Osteoblast (primary cell): ENCODE results near the gene TACR1. TPM values are rescaled to one million over a fixed set of nuclear protein-coding genes. Genes with fewer than 3 reads are reported as not detected.

Experiments used
- DNase-seq: peaks from one replicate; pipeline ENCODE4 v3.0.0; 2011; ENCODE audit warnings: low spot score, mixed read lengths; ENCODE audit not compliant: insufficient read length; ENCODE audit errors: missing footprints
- H2AFZ ChIP-seq: 2 replicates; pipeline ENCODE4 v1.6.0; 2011; ENCODE audit warnings: mild to moderate bottlenecking, low read length
- H3K27ac ChIP-seq: 2 replicates; pipeline ENCODE4 v1.5.1; 2011; ENCODE audit warnings: mild to moderate bottlenecking, low read depth, low read length, moderate library complexity
- H3K27me3 ChIP-seq: 2 replicates; pipeline ENCODE4 v1.6.0; 2012; ENCODE audit warnings: mild to moderate bottlenecking, control low read depth, inconsistent platforms, low read length, moderate library complexity; ENCODE audit not compliant: insufficient read depth
- H3K36me3 ChIP-seq: 2 replicates; pipeline ENCODE4 v1.5.1; 2011; ENCODE audit warnings: mild to moderate bottlenecking, low read length, control low read depth, moderate library complexity; ENCODE audit not compliant: insufficient read depth
- H3K4me1 ChIP-seq: 2 replicates; pipeline ENCODE4 v1.5.1; 2011; ENCODE audit warnings: mild to moderate bottlenecking, low read length, control low read depth, moderate library complexity; ENCODE audit not compliant: insufficient read depth
- H3K4me2 ChIP-seq: 2 replicates; pipeline ENCODE4 v1.6.0; 2011; ENCODE audit warnings: mild to moderate bottlenecking, low read length; ENCODE audit not compliant: insufficient read depth
- H3K4me3 ChIP-seq: fragments of 200-600 bp; sonication (generic); 3 replicates; pipeline ENCODE4 v1.5.1; 2012; ENCODE audit warnings: mild to moderate bottlenecking, low read length, inconsistent platforms; ENCODE audit not compliant: insufficient read depth
- H3K79me2 ChIP-seq: 2 replicates; pipeline ENCODE4 v1.6.0; 2012; ENCODE audit warnings: mild to moderate bottlenecking, low read length, control low read depth, inconsistent platforms; ENCODE audit not compliant: insufficient read depth
- H3K9me3 ChIP-seq: 2 replicates; pipeline ENCODE4 v1.5.1; 2011; ENCODE audit warnings: low read depth, low read length, control low read depth
- H4K20me1 ChIP-seq: 2 replicates; pipeline ENCODE4 v1.6.0; 2012; ENCODE audit warnings: mild to moderate bottlenecking, low read length, control low read depth; ENCODE audit not compliant: insufficient read depth
- total RNA-seq: library from RNA; depleted of rRNA; stranded (reverse); fragments of >200 nt; gene quantifications from 2 replicates; pipeline ENCODE4 v1.2.3, GENCODE V29; 2012
- TF ChIP-seq, protein P1 (sequence below): IDR thresholded peaks from 2 replicates; pipeline ENCODE4 v1.5.1; 2011; ENCODE audit warnings: mild to moderate bottlenecking, low read depth, low read length, moderate library complexity; ENCODE audit errors: extremely low read depth

Gene TACR1
- total RNA-seq, 1 donor, result under 0.01 TPM

GRCh38 chr2:75108937-75109482 is 90.3 kb downstream of the TACR1 start:
- TF ChIP-seq, protein P1, sequence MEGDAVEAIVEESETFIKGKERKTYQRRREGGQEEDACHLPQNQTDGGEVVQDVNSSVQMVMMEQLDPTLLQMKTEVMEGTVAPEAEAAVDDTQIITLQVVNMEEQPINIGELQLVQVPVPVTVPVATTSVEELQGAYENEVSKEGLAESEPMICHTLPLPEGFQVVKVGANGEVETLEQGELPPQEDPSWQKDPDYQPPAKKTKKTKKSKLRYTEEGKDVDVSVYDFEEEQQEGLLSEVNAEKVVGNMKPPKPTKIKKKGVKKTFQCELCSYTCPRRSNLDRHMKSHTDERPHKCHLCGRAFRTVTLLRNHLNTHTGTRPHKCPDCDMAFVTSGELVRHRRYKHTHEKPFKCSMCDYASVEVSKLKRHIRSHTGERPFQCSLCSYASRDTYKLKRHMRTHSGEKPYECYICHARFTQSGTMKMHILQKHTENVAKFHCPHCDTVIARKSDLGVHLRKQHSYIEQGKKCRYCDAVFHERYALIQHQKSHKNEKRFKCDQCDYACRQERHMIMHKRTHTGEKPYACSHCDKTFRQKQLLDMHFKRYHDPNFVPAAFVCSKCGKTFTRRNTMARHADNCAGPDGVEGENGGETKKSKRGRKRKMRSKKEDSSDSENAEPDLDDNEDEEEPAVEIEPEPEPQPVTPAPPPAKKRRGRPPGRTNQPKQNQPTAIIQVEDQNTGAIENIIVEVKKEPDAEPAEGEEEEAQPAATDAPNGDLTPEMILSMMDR, result no peak
- H3K4me3 ChIP-seq, result no peak overlapping the region
- H3K27ac ChIP-seq, result no peak overlapping the region
- no peaks in the 10 kb centered on the region for H3K4me1 ChIP-seq
- no peak overlapping the region for H3K4me2 ChIP-seq
- H3K79me2 ChIP-seq, result no peaks in the 10 kb centered on the region
- H3K9me3 ChIP-seq, result no peaks in the 10 kb centered on the region
- no peak overlapping the region for H2AFZ ChIP-seq
- no peak for DNase-seq
- no peaks in the 10 kb centered on the region for H3K36me3 ChIP-seq
- H4K20me1 ChIP-seq, result no peaks in the 10 kb centered on the region
- peaks cover 4% of the 10 kb centered on the region for H3K27me3 ChIP-seq

DNA sequence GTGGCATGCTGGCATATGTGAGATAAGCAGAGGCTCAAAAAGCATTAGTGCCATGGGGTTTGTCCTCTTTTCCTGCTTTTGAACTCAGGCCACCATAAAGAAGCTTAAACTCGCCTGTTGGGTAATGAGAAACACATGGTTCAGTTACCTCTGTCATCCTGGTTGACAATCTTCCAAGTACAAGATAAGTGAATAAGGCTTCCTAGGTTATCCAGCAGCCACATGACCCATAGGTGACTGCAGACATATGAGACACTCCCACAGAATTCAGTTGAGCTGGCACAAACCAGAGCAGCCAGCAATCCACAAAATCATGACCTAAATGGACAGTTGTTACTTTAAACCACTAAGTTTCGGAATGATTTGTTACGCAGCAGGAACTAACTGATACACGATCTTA is 97.3 kb downstream of the TACR1 start:
- TF ChIP-seq, protein P1, result no peak
- no peaks in the 10 kb centered on the region for H4K20me1 ChIP-seq
- H2AFZ ChIP-seq, result no peak overlapping the region
- H3K36me3 ChIP-seq, result no peaks in the 10 kb centered on the region
- no peak overlapping the region for H3K4me3 ChIP-seq
- H3K79me2 ChIP-seq, result no peaks in the 10 kb centered on the region
- H3K4me2 ChIP-seq, result no peak overlapping the region
- no peaks in the 10 kb centered on the region for H3K9me3 ChIP-seq
- DNase-seq, result peak; percentile 8
- no peaks in the 10 kb centered on the region for H3K27me3 ChIP-seq
- H3K27ac ChIP-seq, result no peak overlapping the region
- H3K4me1 ChIP-seq, result peaks cover 28% of the 10 kb centered on the region

- Histone ChIP-seq H2AFZ (no peak overlapping the region), H3K4me2 (no peak overlapping the region), H3K9me3 (no peaks in the 10 kb centered on the region), H3K4me3 (no peak overlapping the region), H3K27ac (peak overlapping the region; percentile 71), H4K20me1 (no peaks in the 10 kb centered on the region), H3K4me1 (peaks cover 28% of the 10 kb centered on the region), H3K36me3 (no peaks in the 10 kb centered on the region), H3K79me2 (no peaks in the 10 kb centered on the region), H3K27me3 (no peaks in the 10 kb centered on the region)
- TF ChIP-seq, protein P1, result no peak
- peak; percentile 13 for DNase-seq
Observed at GRCh38 chr2:75100801-75101151, 98.5 kb downstream of the TACR1 start.

GRCh38 chr2:75100011-75100800 is 99.1 kb downstream of the TACR1 start:
- Histone ChIP-seq H3K4me3 (no peak overlapping the region), H3K27ac (peak overlapping the region; percentile 71), H3K9me3 (no peaks in the 10 kb centered on the region), H3K79me2 (no peaks in the 10 kb centered on the region), H3K36me3 (no peaks in the 10 kb centered on the region), H3K4me2 (peak overlapping the region; percentile 52), H2AFZ (no peak overlapping the region), H4K20me1 (no peaks in the 10 kb centered on the region), H3K4me1 (peaks cover 28% of the 10 kb centered on the region), H3K27me3 (no peaks in the 10 kb centered on the region)
- TF ChIP-seq, protein P1, result no peak
- peak; percentile 65 for DNase-seq
